ENCODE measurements around the gene IGSF3. TPM values are rescaled to one million over a fixed set of nuclear protein-coding genes. Genes with fewer than 3 reads are reported as not detected.
A peak's percentile ranks its signal among the peaks of the same experiment; 100 is the strongest.

IGSF3 gene
- 0.98 and 1.2 TPM in 2 replicates for total RNA-seq (2014; rRNA removed)
- polyA plus RNA-seq (2012), result 0.29 TPM

- DNase-seq (ENCODE audit: low read depth), result peak; percentile 23
These were observed at the start of gene IGSF3 for GRCh38 chr1:116667575-116668105. IGSF3 (minus strand) TSS chr1:116667733; CDS start chr1:116666326, 1,407 bp downstream.

GRCh38 chr1:116717318-116717717 lies 49.8 kb upstream of the IGSF3 start:
- DNase-seq (ENCODE audit: low read depth), result no peak

GRCh38 chr1:116716391-116716790 lies 48.9 kb upstream of the IGSF3 start:
- DNase-seq (ENCODE audit: low read depth), result no peak

GRCh38 chr1:116713474-116713873 lies 45.9 kb upstream of the IGSF3 start:
- no peak for DNase-seq (ENCODE audit: low read depth)

- DNase-seq (ENCODE audit: low read depth), result no peak
These were observed 45.0 kb upstream of the IGSF3 start for GRCh38 chr1:116712510-116712909.

GRCh38 chr1:116711263-116711840 lies 43.8 kb upstream of the IGSF3 start:
- DNase-seq (ENCODE audit: low read depth), result no peak

GRCh38 chr1:116710420-116711262 lies 43.1 kb upstream of the IGSF3 start:
- DNase-seq (ENCODE audit: low read depth), result no peak

- DNase-seq (ENCODE audit: low read depth), result no peak
These were observed 42.2 kb upstream of the IGSF3 start for GRCh38 chr1:116709666-116710167.

- DNase-seq (ENCODE audit: low read depth), result no peak
These were observed 40.8 kb upstream of the IGSF3 start for GRCh38 chr1:116708255-116708900.

- no peak for DNase-seq (ENCODE audit: low read depth)
These were observed 39.3 kb upstream of the IGSF3 start for GRCh38 chr1:116706841-116707240.

- DNase-seq (ENCODE audit: low read depth), result no peak
These were observed 38.6 kb upstream of the IGSF3 start for GRCh38 chr1:116706123-116706522.

GRCh38 chr1:116704278-116704677 lies 36.7 kb upstream of the IGSF3 start:
- DNase-seq (ENCODE audit: low read depth), result no peak

GRCh38 chr1:116699605-116700004 lies 32.1 kb upstream of the IGSF3 start:
- no peak for DNase-seq (ENCODE audit: low read depth)

- no peak for DNase-seq (ENCODE audit: low read depth)
These were observed 30.7 kb upstream of the IGSF3 start for GRCh38 chr1:116698244-116698595.

GRCh38 chr1:116697548-116698243 lies 30.2 kb upstream of the IGSF3 start:
- peak; percentile 89 for DNase-seq (ENCODE audit: low read depth)

- peak; percentile 8 for DNase-seq (ENCODE audit: low read depth)
These were observed 27.0 kb upstream of the IGSF3 start for GRCh38 chr1:116694524-116694923.

- peak; percentile 87 for DNase-seq (ENCODE audit: low read depth)
These were observed 26.4 kb upstream of the IGSF3 start for GRCh38 chr1:116693759-116694480.

- DNase-seq (ENCODE audit: low read depth), result no peak
These were observed 25.3 kb upstream of the IGSF3 start for GRCh38 chr1:116692879-116693278.

GRCh38 chr1:116690849-116691406 lies 23.4 kb upstream of the IGSF3 start:
- no peak for DNase-seq (ENCODE audit: low read depth)

- no peak for DNase-seq (ENCODE audit: low read depth)
These were observed 22.9 kb upstream of the IGSF3 start for GRCh38 chr1:116690396-116690848.

Data from LHCN-M2 (cell line).